NB4 (cell line): Measurements from ENCODE around the gene TMIE.
A peak's percentile ranks its signal among the peaks of the same experiment; 100 is the strongest.
"Not testable (repeated sequence)": the region's sequence is repeated elsewhere in the genome, so short reads cannot be mapped to it uniquely, and the experiment has no call there.

Experiments used
- DNase-seq: peaks from one replicate; pipeline ENCODE4 v3.0.0; 2010; ENCODE audit warnings: low read depth
- H3K4me3 ChIP-seq: one replicate; pipeline ENCODE4 v1.5.1; 2011; ENCODE audit warnings: mild to moderate bottlenecking, low read depth, low read length, moderate library complexity
- CTCF ChIP-seq: IDR thresholded peaks from one replicate; pipeline ENCODE4 v1.5.1; 2012; ENCODE audit warnings: low read depth, low read length
- MAX ChIP-seq: IDR thresholded peaks from 2 replicates; pipeline ENCODE4 v1.6.1; 2011; ENCODE audit warnings: low read depth, low read length
- MYC ChIP-seq: IDR thresholded peaks from 2 replicates; pipeline ENCODE4 v1.6.1; 2011; ENCODE audit warnings: low read depth, low read length
- POLR2A ChIP-seq: IDR thresholded peaks from 2 replicates; pipeline ENCODE4 v1.6.1; 2011; ENCODE audit warnings: mild to moderate bottlenecking; ENCODE audit not compliant: insufficient read length; ENCODE audit errors: extremely low read depth

The TMIE gene

GRCh38 chr3:46749129-46749528 lies 47.9 kb downstream of the TMIE start:
- no peak for TF ChIP-seq MAX
- peak; percentile 10 for DNase-seq
- no peak overlapping the region for H3K4me3 ChIP-seq

GRCh38 chr3:46750555-46751038 lies 49.4 kb downstream of the TMIE start:
- TF ChIP-seq MAX: no peak
- TF ChIP-seq MYC: no peak
- no peak for TF ChIP-seq CTCF
- TF ChIP-seq POLR2A: no peak
- no peak overlapping the region for H3K4me3 ChIP-seq
- DNase-seq: no peak

- not testable (repeated sequence) for DNase-seq, H3K4me3 ChIP-seq
Measured at GRCh38 chr3:46753127-46753526, 51.9 kb downstream of the TMIE start.

GRCh38 chr3:46755646-46756045 lies 54.5 kb downstream of the TMIE start:
- no peak for DNase-seq
- TF ChIP-seq MAX: no peak
- TF ChIP-seq POLR2A: no peak
- no peak for TF ChIP-seq CTCF
- TF ChIP-seq MYC: no peak

GRCh38 chr3:46756642-46757041 lies 55.5 kb downstream of the TMIE start:
- no peak overlapping the region for H3K4me3 ChIP-seq
- TF ChIP-seq MYC (no peak), POLR2A (no peak), CTCF (no peak), MAX (no peak)
- no peak for DNase-seq

More at GRCh38 chr3:46755646-46756045, 54.5 kb downstream of the TMIE start:
- H3K4me3 ChIP-seq: no peak overlapping the region

GRCh38 chr3:46759239-46760167 lies 58.3 kb downstream of the TMIE start:
- H3K4me3 ChIP-seq: no peak overlapping the region
- DNase-seq: no peak
- no peak for TF ChIP-seq MAX
- no peak for TF ChIP-seq MYC
- no peak for TF ChIP-seq POLR2A
- TF ChIP-seq CTCF: no peak
